H7 (cell line): ENCODE measurements around the gene PTK7. TPM values are rescaled to one million over a fixed set of nuclear protein-coding genes. Genes with fewer than 3 reads are reported as not detected.
A peak's percentile ranks its signal among the peaks of the same experiment; 100 is the strongest.

ENCODE experiments used
- DNase-seq: peaks from one replicate; pipeline ENCODE4 v3.0.0; 2012
- H3K27me3 ChIP-seq: 2 replicates; pipeline ENCODE4 v1.6.0; 2011; ENCODE audit warnings: mild to moderate bottlenecking, low read length; ENCODE audit not compliant: control insufficient read depth, insufficient read depth
- H3K36me3 ChIP-seq: replicated peaks from 2 replicates; pipeline ENCODE4 v1.5.1; 2011; ENCODE audit warnings: low read length; ENCODE audit not compliant: control insufficient read depth, insufficient read depth
- H3K4me3 ChIP-seq: 2 replicates; pipeline ENCODE4 v1.5.1; 2011; ENCODE audit warnings: low read depth, mild to moderate bottlenecking, control low read depth, low read length, moderate library complexity; ENCODE audit not compliant: insufficient read depth
- total RNA-seq: library from RNA; depleted of rRNA; stranded (reverse); fragments of >200 nt; shearing (Covaris generic); gene quantifications from 2 replicates; pipeline ENCODE4 v1.2.3, GENCODE V29; 2014

Gene PTK7
- total RNA-seq, 1 experiment from 2014 or later: 143 TPM

- DNase-seq: no peak
- Histone ChIP-seq H3K36me3 (peaks cover 29% of the 10 kb centered on the region), H3K4me3 (no peak overlapping the region), H3K27me3 (no peaks in the 10 kb centered on the region)
Observed at GRCh38 chr6:43045371-43045930, 30.7 kb upstream of the PTK7 start.

- Histone ChIP-seq H3K27me3 (no peaks in the 10 kb centered on the region), H3K36me3 (peaks cover 30% of the 10 kb centered on the region), H3K4me3 (no peak overlapping the region)
- DNase-seq: no peak
Observed at GRCh38 chr6:43047998-43048397, 28.1 kb upstream of the PTK7 start.

GRCh38 chr6:43050981-43051380 is 25.1 kb upstream of the PTK7 start:
- H3K4me3 ChIP-seq: no peak overlapping the region
- no peak for DNase-seq
- peaks cover 27% of the 10 kb centered on the region for H3K36me3 ChIP-seq
- no peaks in the 10 kb centered on the region for H3K27me3 ChIP-seq

- Histone ChIP-seq H3K4me3 (no peak overlapping the region; the same call in 1 of the 2 replicates), H3K27me3 (no peaks in the 10 kb centered on the region), H3K36me3 (peaks cover 23% of the 10 kb centered on the region)
- no peak for DNase-seq
Observed at GRCh38 chr6:43052225-43052841, 23.8 kb upstream of the PTK7 start.

- Histone ChIP-seq H3K4me3 (peak overlapping the region; percentile 90), H3K36me3 (peaks cover 25% of the 10 kb centered on the region), H3K27me3 (no peaks in the 10 kb centered on the region)
- DNase-seq: peak; percentile 56
Observed at GRCh38 chr6:43052842-43053544, 23.1 kb upstream of the PTK7 start.

- peak; percentile 99 for DNase-seq
- H3K27me3 ChIP-seq: no peaks in the 10 kb centered on the region
- peak within 1 kb of the TSS; percentile 90 for H3K4me3 ChIP-seq
- peaks cover 20% of the 10 kb centered on the region for H3K36me3 ChIP-seq
Observed at GRCh38 chr6:43053545-43054205, 22.4 kb upstream of the PTK7 start, which contains the start of gene CUL7. TSS of gene CUL7 (minus strand) at chr6:43053851. CDS start at chr6:43052788, 1,063 bp downstream.

- Histone ChIP-seq H3K4me3 (peak overlapping the region; percentile 90; the same call in 1 of the 2 replicates), H3K36me3 (peaks cover 19% of the 10 kb centered on the region), H3K27me3 (no peaks in the 10 kb centered on the region)
- DNase-seq: peak; percentile 72
Observed at GRCh38 chr6:43054206-43054943, 21.7 kb upstream of the PTK7 start.

GRCh38 chr6:43055966-43056365 is 20.1 kb upstream of the PTK7 start:
- Histone ChIP-seq H3K27me3 (no peaks in the 10 kb centered on the region), H3K4me3 (no peak overlapping the region), H3K36me3 (peaks cover 10% of the 10 kb centered on the region)
- no peak for DNase-seq

- DNase-seq: no peak
- peak overlapping the region; percentile 79 for H3K4me3 ChIP-seq
Observed at GRCh38 chr6:43058531-43058930, 17.6 kb upstream of the PTK7 start.

GRCh38 chr6:43059168-43060033 is 16.7 kb upstream of the PTK7 start, which contains the start of the genes KLC4 and MRPL2:
TSS of gene KLC4 (plus strand) at chr6:43059631. CDS start at chr6:43061336, 1,705 bp downstream.
TSS of gene MRPL2 (minus strand) at chr6:43059434. CDS start at chr6:43059381, 53 bp downstream.
- Histone ChIP-seq H3K36me3 (peaks cover 5% of the 10 kb centered on the region), H3K27me3 (no peaks in the 10 kb centered on the region), H3K4me3 (peak within 1 kb of the TSS; percentile 87)
- DNase-seq: peak; percentile 100

More at GRCh38 chr6:43058531-43058930, 17.6 kb upstream of the PTK7 start:
- Histone ChIP-seq H3K27me3 (no peaks in the 10 kb centered on the region), H3K36me3 (peaks cover 5% of the 10 kb centered on the region)

- peak; percentile 82 for DNase-seq
- H3K36me3 ChIP-seq: peaks cover 5% of the 10 kb centered on the region
Observed at GRCh38 chr6:43060034-43060754, 15.9 kb upstream of the PTK7 start.

GRCh38 chr6:43060755-43061633 is 15.1 kb upstream of the PTK7 start:
- Histone ChIP-seq H3K4me3 (no peak overlapping the region; the same call in 1 of the 2 replicates), H3K27me3 (no peaks in the 10 kb centered on the region), H3K36me3 (peaks cover 5% of the 10 kb centered on the region)
- no peak for DNase-seq

More at GRCh38 chr6:43060034-43060754, 15.9 kb upstream of the PTK7 start:
- H3K4me3 ChIP-seq: peak overlapping the region; percentile 87
- no peaks in the 10 kb centered on the region for H3K27me3 ChIP-seq
